Panc1 (cell line): Measurements from ENCODE around the gene ATP10A.

Experiments used
- CTCF ChIP-seq: fragments of 450-650 bp; IDR thresholded peaks from 2 replicates; pipeline ENCODE4 v1.5.1; 2017; ENCODE audit warnings: mild to moderate bottlenecking
- POLR2AphosphoS5 ChIP-seq: IDR thresholded peaks from 2 replicates; pipeline ENCODE4 v1.6.1; 2012; ENCODE audit warnings: mild to moderate bottlenecking, low read depth, low read length, moderate library complexity
- REST ChIP-seq, 2 experiments: IDR thresholded peaks; 2 replicates each; pipeline ENCODE4 v1.6.1; 2011 to 2012; ENCODE audit warnings: low read depth in 2 of 2, control low read depth in 1 of 2, low read length in 1 of 2, mild to moderate bottlenecking in 1 of 2, moderate library complexity in 1 of 2; ENCODE audit not compliant: insufficient read depth in 1 of 2

GRCh38 chr15:25718597-25718996 is 144.5 kb downstream of the ATP10A start:
- no peak for TF ChIP-seq CTCF
- no peak for TF ChIP-seq POLR2AphosphoS5
- no peak for TF ChIP-seq REST (IDR thresholded peaks at IDR 0.05; ENCODE audit: insufficient read depth in 1 of 2, low read depth in 2 of 2, low read length in 1 of 2)
